Esophagus muscularis mucosa (tissue), 4 donors: Measurements from ENCODE around the gene YWHAE. TPM values are rescaled to one million over a fixed set of nuclear protein-coding genes. Genes with fewer than 3 reads are reported as not detected.
A peak's percentile ranks its signal among the peaks of the same experiment; 100 is the strongest.

Experiments
- DNase-seq: peaks from one replicate; pipeline ENCODE4 v3.0.0-alpha.2; 2017; ENCODE audit errors: extremely low spot score
- H3K27ac ChIP-seq, 4 donors: fragments of 200-600 bp; sonication (generic); replicated peaks in 1 of 4; 1 replicate in 3 of 4; 2 replicates in 1 of 4; pipeline ENCODE4 v1.5.1; 2016 to 2019; ENCODE audit warnings: mild to moderate bottlenecking in 1 of 4
- H3K27me3 ChIP-seq, 4 donors: fragments of 200-600 bp; sonication (generic); one replicate each; pipeline versions ENCODE4 v1.5.1 to v1.6.0; 2016 to 2019
- H3K36me3 ChIP-seq, 4 donors: fragments of 200-600 bp; sonication (generic); one replicate each; pipeline ENCODE4 v1.5.1; 2016 to 2019
- H3K4me1 ChIP-seq, 4 donors: fragments of 200-600 bp; sonication (generic); one replicate each; pipeline ENCODE4 v1.5.1; 2016 to 2019
- H3K4me3 ChIP-seq, 4 donors: fragments of 200-600 bp; sonication (generic); 1 replicate in 2 of 4; 2 replicates in 2 of 4; pipeline ENCODE4 v1.5.1; 2016 to 2019; ENCODE audit warnings: mild to moderate bottlenecking in 4 of 4, moderate library complexity in 1 of 4
- H3K9me3 ChIP-seq, 4 donors: fragments of 200-600 bp; sonication (generic); 1 replicate in 3 of 4; 2 replicates in 1 of 4; pipeline ENCODE4 v1.5.1; 2016 to 2019
- CTCF ChIP-seq, 3 experiments: fragments of 200-600 bp in 2 of 3; fragments of 450-650 bp in 1 of 3; sonication (generic) in 2 of 3; IDR thresholded peaks; one replicate each; pipeline ENCODE4 v1.5.1; 2017 to 2019; ENCODE audit warnings: antibody characterized with exemption in 3 of 3, mild to moderate bottlenecking in 2 of 3, moderate library complexity in 1 of 3
- EP300 ChIP-seq: sonication (generic); formaldehyde crosslinking; IDR thresholded peaks from one replicate; pipeline ENCODE4 v1.6.1; 2017; ENCODE audit warnings: antibody characterized with exemption
- POLR2A ChIP-seq: fragments of 450-650 bp; IDR thresholded peaks from one replicate; pipeline ENCODE4 v1.6.1; 2017; ENCODE audit warnings: antibody characterized with exemption, moderate library complexity, mild to moderate bottlenecking, low read depth
- POLR2AphosphoS5 ChIP-seq, 2 donors: sonication (generic); formaldehyde crosslinking; IDR thresholded peaks; one replicate each; pipeline ENCODE4 v1.6.1; 2017; ENCODE audit warnings: antibody characterized with exemption in 2 of 2
- WGBS: methylation state at CpG from one replicate; pipeline ENCODE4 v1.1.5; 2018; 5-methylcytosine and 5-hydroxymethylcytosine counted together
- intact Hi-C: fragments of 100-400 bp; cut with DNase I; formaldehyde crosslinking; loops from one replicate; pipeline ENCODE4 v1.15.1; 2023
- total RNA-seq, 4 donors: library from RNA; depleted of rRNA; stranded (reverse); fragments of >200 nt; gene quantifications; one replicate each; pipeline versions ENCODE4 v1.1.0 to v1.2.1, GENCODE V29; 2016

Gene YWHAE
- total RNA-seq, 4 donors from 2014 or later = 329 to 408 (median 364) TPM

- DNase-seq = no peak
- H3K4me3 ChIP-seq = peak overlapping the region; percentile 2 to 33 (median 26)
- no peak for TF ChIP-seq CTCF (IDR thresholded peaks at IDR 0.05)
- TF ChIP-seq POLR2AphosphoS5 (IDR thresholded peaks at IDR 0.05) = peak; percentile 56 to 72
- peak overlapping the region; percentile 53 to 82 (median 71) for H3K27ac ChIP-seq
- peaks cover 15 to 69% (median 59%) of the 10 kb centered on the region in 4 donors for H3K36me3 ChIP-seq
- no peaks in the 10 kb centered on the region for H3K9me3 ChIP-seq
- intact Hi-C loops = no loop called here
- H3K4me1 ChIP-seq = peaks cover 28 to 56% (median 48%) of the 10 kb centered on the region in 4 donors
- H3K27me3 ChIP-seq = no peaks in the 10 kb centered on the region
- WGBS = 29% methylated on average over 11 of the region's 11 CpGs
Measured at GRCh38 chr17:1347589-1348323, 52.3 kb downstream of the YWHAE start.

- Histone ChIP-seq H3K36me3 (peaks cover 10 to 37% (median 32%) of the 10 kb centered on the region in 4 donors), H3K27ac (no peak overlapping the region), H3K9me3 (no peaks in the 10 kb centered on the region), H3K27me3 (no peaks in the 10 kb centered on the region), H3K4me1 (peaks cover 28 to 51% (median 46%) of the 10 kb centered on the region in 4 donors), H3K4me3 (no peak overlapping the region)
- intact Hi-C loops = no loop called here
- TF ChIP-seq POLR2A (no peak), POLR2AphosphoS5 (IDR thresholded peaks at IDR 0.05) (no peak), CTCF (IDR thresholded peaks at IDR 0.05) (no peak), EP300 (no peak)
- no peak for DNase-seq
- WGBS = 87% methylated on average over 7 of the region's 7 CpGs
Measured at GRCh38 chr17:1344521-1344920, 55.5 kb downstream of the YWHAE start.

- WGBS = 83% methylated on average over 5 of the region's 5 CpGs
- H3K36me3 ChIP-seq = peaks cover 10 to 28% (median 27%) of the 10 kb centered on the region in 4 donors
- no peak overlapping the region for H3K27ac ChIP-seq
- no peaks in the 10 kb centered on the region for H3K27me3 ChIP-seq
- TF ChIP-seq POLR2A (no peak), POLR2AphosphoS5 (IDR thresholded peaks at IDR 0.05) (no peak), CTCF (IDR thresholded peaks at IDR 0.05) (no peak), EP300 (no peak)
- intact Hi-C loops = no loop called here
- peaks cover 27 to 47% (median 40%) of the 10 kb centered on the region in 4 donors for H3K4me1 ChIP-seq
- no peaks in the 10 kb centered on the region for H3K9me3 ChIP-seq
- no peak for DNase-seq
- no peak overlapping the region for H3K4me3 ChIP-seq
Measured at GRCh38 chr17:1343554-1343953, 56.5 kb downstream of the YWHAE start.

- no peak for DNase-seq
- 87% methylated on average over 11 of the region's 11 CpGs for WGBS
- peaks cover 4 to 17% (median 11%) of the 10 kb centered on the region in 4 donors for H3K4me1 ChIP-seq
- no peaks in the 10 kb centered on the region for H3K27me3 ChIP-seq
- H3K27ac ChIP-seq = no peak overlapping the region
- H3K4me3 ChIP-seq = no peak overlapping the region
- no peak for TF ChIP-seq CTCF (IDR thresholded peaks at IDR 0.05)
- TF ChIP-seq POLR2AphosphoS5 (IDR thresholded peaks at IDR 0.05) = no peak
- TF ChIP-seq POLR2A = no peak
- TF ChIP-seq EP300 = no peak
- H3K9me3 ChIP-seq = no peaks in the 10 kb centered on the region
- intact Hi-C loops = no loop called here
- peaks cover 10 to 26% (median 26%) of the 10 kb centered on the region in 4 donors for H3K36me3 ChIP-seq
Measured at GRCh38 chr17:1340371-1340770, 59.7 kb downstream of the YWHAE start.
